Hematopoietic multipotent progenitor cell treated with erythropoietin and hydrocortisone succinate and interleukin-3 and kit ligand, for 4 days (in vitro differentiated cells): ENCODE results near the gene C10orf143.
"Not testable (repeated sequence)": the region's sequence is repeated elsewhere in the genome, so short reads cannot be mapped to it uniquely, and the experiment has no call there.

Experiments used
- DNase-seq: peaks from one replicate; pipeline ENCODE4 v3.0.0-alpha.2; 2015

Gene C10orf143

GRCh38 chr10:130027716-130028464 lies 82.7 kb downstream of the C10orf143 start:
- no peak for DNase-seq

DNA sequence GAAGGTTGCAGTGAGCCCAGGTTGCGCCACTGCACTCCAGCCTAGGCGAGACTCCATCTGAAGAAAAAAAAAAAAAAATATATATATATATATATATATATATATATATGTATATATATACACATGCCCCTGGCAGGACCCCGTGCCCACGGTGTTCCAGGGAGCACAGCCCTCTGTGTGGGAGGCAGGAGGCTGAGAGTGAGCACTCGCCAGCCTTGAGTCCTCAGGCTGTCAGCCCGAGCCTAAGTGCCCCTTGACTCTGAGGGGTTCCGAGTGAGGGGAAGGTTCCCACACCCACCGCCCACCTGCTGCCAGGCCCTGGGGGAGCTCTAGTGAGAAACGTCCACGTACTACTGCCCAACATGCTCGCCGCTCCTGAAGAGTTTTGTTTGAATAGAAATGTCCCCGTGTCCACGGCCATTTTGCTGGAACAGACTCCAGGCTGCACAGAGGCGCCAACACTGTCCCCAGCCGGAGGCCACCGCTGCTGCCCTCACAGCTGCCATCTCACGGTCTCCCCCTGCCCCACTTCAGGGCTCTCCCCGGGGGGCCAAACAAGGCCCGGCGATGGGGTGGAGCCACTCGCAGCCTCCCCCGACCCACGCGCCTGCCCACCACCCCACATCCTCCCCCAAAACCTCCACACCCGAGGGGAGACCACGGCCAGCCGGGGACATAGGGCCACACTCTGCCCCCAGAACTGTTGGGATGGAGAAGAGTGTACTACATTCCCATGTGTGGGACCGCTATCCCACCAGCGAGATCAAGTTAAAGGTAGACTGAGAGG lies 83.8 kb downstream of the C10orf143 start:
- DNase-seq = no peak

DNA sequence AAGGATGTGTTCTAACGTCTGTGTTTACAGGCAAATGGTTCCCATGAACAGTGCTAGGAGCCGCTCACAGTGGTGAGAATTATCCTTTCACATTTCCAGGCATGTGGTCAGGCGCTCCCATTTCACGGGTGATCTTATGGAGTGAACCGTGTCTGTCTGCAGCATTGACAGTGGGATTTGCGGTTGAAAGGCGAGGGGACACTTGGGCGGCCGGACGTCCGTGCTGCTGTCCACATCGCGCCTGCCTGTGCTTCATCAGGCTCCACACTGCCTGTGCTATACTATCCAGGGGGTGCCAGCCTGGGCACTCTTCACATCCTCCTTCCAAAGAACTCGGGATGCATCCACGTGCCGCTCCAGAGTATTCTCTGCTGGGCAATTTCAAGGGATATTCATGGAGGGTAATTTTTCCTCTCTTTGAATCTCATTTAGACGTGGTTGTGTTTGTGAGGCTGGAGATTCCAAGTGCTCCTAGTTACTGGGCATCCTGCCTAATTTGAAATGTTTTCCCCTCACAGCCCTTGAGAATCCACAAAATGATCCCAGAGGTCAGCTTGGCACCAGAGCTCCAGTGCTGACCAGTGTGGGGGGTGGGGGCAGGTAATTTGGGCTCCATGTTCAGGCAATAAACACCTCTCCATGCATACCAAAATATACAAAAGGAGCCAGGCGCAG lies 84.7 kb downstream of the C10orf143 start:
- no peak for DNase-seq

GRCh38 chr10:130025326-130025725 lies 85.3 kb downstream of the C10orf143 start:
- DNase-seq = no peak

DNA sequence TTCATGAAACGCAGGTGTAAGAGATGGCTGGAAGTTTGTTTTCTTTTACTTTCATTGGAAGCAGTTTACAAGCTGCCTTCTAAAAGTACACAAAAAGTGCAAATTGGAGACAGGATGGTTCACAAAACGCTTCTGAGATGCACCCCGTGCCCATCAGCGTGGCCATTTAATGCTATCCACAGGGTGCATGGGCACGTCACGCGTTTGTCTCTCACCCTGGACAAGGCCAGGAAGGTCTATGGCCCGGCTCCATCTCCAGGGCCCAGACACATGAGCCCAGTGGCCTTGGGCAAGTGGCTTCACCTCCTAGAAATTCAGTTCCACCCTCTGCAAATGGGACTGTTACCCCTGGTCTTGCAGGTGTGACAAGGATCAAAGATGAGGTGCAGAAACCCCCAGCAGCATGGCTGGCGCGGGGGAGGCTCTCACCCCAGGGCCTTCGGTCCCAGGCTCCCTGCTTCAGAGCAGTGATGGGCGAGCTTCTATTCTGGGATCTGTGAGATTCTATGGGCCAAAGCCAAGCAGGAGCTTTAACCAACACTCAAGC lies 85.8 kb downstream of the C10orf143 start:
- no peak for DNase-seq

GRCh38 chr10:130024326-130024725 lies 86.3 kb downstream of the C10orf143 start:
- DNase-seq = not testable (repeated sequence)

GRCh38 chr10:130023454-130024230 lies 87.0 kb downstream of the C10orf143 start:
- DNase-seq = no peak

- DNase-seq = no peak
These were observed 87.9 kb downstream of the C10orf143 start for GRCh38 chr10:130022511-130023299.

DNA sequence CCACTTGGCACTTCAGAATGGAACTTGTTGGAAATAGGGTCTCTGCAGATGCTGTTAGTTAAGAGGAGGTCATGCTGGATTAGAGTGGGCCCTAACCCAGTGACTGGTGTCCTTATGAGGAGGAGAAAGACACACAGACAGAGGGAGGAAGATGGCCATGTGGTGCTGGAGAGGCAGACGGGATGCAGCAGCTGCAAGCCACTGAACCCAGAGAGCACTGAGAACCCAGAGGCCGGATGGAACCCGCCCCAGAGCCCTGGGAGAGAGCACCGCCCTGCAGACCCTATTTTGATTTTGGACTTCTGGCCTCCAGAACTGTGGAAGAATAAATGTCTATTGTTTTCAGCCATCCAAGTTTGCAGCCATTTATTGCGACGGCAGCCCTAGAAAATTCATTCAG lies 88.5 kb downstream of the C10orf143 start:
- DNase-seq = no peak

GRCh38 chr10:130021383-130021950 lies 89.2 kb downstream of the C10orf143 start:
- DNase-seq = peak; percentile 40

DNA sequence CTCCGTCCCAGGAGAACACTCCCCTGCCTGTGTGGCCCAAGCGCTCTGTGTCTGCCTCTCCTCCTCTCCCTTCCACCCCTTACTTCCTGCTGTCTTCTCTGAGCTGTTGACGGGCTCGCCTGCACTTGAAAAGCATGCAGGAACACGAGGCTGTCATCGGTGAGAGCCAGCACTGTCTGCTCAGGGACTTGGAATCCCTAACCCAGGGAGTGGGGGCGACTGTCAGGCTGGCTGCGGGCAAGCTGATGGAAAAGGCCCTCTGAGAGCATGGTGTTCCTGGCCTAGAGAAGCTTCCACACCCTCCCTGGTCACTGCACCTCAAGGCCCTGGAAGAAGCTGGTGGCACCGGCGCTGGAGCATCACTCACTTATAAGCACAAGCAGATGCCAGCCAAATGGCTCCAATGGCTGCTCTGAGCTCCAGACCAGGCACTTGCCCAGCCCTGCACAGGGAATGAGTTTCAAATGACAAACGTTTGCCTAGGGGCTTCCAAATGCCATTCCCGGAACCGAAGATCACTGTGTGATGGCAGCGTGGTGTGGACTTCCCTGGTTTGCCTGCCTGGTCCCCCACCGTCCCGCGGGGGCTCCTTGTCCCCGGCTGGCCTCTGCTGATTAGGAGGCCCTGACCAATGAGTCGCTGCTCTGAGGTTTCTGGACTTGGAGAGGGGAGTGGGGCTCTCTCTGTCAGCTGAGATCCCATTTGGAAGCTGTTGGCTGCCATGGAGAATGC lies 89.8 kb downstream of the C10orf143 start:
- no peak for DNase-seq

DNA sequence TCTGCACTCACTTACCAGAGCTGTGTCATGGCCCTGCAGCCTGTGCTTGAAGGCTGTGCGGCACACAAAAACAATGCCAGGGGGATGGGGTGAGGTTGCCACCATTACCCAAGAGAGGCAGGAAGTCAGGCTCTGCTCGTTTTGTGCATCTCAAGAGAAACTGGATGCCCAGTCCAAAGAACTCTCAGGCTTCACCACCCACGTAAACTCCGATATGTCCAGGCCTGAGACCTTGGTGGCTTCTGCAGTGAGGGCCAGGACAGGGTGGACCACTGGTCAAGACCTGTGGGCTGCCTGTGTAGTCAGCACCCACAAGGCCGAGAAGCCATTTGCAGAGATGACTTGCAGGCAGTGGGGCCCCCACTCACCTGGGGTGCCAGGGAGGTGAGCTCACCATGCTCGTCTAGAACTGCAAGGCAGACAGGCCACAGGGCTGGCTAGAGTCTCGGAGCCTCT lies 91.9 kb downstream of the C10orf143 start:
- no peak for DNase-seq

DNA sequence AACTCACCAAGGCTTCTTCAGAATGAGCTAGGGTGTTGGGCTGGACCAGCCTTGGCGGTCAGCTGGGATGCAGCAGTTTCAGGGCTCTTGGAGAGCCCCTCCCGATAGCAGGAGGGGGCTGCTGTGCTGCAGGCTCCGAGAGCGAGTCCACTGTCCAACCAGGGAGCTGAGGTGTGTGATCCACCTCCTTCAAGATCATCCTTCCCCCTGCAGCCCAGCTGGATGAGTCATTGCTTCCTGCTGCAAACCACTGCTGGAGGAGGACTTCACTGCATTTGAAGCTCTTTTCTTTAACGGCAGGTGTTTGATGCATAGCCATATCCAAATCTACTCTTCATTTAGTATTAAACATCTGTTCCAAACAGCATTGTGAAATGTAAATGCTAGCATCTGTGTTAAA lies 92.4 kb downstream of the C10orf143 start:
- DNase-seq = peak; percentile 19

GRCh38 chr10:130017631-130018022 lies 93.0 kb downstream of the C10orf143 start:
- no peak for DNase-seq

DNA sequence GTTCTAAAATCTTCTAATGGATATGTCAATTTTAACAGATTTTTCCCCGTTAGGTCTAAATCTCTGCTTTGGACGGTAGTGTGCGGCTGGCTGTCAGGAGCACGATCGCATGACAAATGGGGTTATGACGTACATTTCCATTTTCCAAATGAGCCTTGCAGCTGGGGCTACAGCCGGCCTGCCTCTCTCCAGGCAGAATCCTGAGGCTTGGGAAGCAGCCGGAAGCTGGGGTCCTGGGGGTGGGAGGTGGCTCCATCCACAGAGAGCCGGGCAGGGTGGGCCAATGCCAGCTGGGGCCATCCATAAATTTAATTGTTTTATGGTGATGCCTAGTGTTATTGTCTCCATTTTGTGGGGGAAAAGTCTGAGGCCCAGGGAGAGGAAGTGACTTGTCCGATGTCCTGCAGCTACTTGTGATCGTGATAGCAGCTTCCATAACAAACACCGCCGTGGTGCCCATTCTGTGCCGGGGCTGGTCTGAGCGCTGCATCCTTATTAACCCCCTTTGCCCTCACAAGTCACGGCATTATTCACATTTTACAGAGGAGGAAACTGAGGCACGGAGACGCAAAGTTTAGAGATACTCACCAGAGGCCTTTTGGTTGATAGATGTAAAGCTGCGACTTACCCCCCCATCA lies 93.5 kb downstream of the C10orf143 start:
- DNase-seq = no peak

GRCh38 chr10:130016095-130016494 lies 94.5 kb downstream of the C10orf143 start:
- DNase-seq = no peak

DNA sequence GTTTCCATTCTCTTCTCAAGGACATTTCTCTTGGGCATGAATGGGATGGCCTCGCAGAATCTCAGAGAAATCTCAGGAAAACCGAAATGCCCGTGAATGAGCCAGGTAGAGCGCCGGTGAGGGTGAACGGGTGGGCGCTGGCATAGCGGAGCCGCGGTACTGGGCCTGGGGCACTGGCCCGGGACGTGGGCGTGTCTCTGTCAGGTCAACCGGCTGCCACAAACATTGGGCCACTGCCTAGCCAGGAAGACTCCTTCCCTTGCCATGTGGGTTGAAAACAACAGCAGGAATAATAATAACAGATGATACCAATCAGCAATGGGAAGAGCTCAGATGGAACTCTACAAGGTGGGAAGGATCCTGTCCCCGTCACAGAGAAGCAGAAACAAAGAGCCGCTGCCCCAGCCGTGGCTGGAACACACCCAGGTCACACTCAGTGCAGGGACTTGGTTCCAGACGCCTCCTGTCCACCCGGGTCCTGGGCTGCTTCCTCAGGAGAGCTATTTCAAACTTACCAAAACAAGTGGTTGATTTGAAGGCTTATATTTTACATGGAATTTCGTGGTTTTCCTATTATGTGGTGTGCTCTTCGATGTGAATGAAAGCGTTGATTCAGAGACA lies 95.4 kb downstream of the C10orf143 start:
- no peak for DNase-seq

GRCh38 chr10:130014263-130015074 lies 96.2 kb downstream of the C10orf143 start:
- no peak for DNase-seq
